HG02885 (cell line): ENCODE measurements around the gene SLC29A2.

Experiments used
- ATAC-seq: cut with Tn5 transposase; IDR thresholded peaks from one replicate; pipeline ENCODE4 v1.9.1; 2021; ENCODE audit warnings: mild to moderate bottlenecking; ENCODE audit not compliant: unreplicated experiment, poor library complexity

SLC29A2 gene

DNA sequence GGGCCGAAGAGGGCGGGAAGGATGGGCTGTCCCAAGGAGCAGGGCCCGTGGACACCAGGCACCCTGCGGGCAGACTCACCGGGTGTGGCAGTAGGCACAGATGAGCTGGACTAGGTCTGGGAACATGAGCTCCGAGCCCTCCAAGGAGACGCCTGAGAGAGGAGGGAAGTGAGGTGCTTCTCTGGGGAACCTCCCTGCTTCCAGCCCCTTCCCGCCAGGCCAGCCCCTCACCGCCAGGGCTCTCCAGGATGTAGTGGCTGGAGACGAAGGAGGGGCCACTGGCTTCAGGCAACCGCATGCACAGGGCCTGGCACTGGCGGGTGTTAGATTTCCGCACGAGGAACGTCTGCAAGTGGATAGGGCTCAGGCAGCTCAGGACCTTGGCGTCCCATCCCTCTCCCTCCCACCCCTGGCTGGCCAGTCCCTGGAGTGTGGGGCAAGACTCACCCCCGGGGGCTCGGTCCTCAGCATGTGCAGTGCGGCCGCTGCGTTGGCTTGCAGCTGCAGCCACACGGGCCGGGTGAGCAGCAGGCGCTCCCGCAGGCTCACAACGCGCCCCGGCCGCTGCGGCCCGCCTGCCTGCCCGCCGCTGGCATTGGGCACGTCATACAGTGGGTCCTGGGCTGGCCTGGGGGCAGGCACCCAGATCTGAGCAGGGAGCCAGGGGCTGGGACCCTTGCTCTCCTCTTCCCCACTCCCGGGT is 35.9 kb downstream of the SLC29A2 start:
- no peak for ATAC-seq

DNA sequence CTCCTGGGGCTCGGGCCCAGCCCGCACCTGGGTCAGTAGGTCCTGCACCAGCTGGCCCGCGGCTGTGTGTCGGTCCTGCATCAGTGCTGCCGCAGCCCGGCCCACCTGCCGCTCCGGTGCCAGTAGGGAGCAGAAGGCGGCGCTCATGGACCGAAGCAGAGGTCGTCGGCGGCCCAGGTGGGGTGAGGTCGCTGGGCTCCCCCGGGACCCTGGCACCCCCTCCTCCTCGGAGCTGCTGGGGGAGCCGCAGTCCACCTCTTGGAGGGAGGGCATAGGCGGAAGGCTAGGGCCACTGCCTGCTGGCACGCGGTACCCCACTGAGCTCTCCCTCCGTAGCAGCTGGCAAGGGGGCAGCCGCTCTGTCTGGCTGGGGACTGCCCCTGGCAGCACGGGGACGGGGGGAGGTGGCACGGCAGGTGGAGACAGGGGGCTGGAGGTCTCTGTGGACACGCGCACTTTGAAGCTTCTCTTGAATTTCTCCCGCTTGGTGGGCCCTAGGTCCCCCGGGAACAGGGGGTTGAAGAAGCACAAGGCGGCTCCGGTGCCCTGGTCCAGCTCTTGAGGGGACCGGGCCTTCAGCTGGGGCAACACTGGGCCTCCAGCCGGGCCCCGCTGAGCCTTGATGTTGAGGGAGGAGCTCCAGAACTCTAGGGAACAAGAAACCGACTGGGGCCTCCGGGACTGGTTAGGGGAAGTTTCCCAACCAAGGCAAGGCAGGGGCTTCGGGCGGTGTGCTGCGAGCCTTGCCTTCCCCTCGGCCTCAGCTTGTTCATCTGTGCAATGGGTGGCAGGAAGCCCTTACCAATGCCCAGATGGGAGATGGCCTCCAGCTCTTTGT is 36.7 kb downstream of the SLC29A2 start:
- ATAC-seq = no peak

DNA sequence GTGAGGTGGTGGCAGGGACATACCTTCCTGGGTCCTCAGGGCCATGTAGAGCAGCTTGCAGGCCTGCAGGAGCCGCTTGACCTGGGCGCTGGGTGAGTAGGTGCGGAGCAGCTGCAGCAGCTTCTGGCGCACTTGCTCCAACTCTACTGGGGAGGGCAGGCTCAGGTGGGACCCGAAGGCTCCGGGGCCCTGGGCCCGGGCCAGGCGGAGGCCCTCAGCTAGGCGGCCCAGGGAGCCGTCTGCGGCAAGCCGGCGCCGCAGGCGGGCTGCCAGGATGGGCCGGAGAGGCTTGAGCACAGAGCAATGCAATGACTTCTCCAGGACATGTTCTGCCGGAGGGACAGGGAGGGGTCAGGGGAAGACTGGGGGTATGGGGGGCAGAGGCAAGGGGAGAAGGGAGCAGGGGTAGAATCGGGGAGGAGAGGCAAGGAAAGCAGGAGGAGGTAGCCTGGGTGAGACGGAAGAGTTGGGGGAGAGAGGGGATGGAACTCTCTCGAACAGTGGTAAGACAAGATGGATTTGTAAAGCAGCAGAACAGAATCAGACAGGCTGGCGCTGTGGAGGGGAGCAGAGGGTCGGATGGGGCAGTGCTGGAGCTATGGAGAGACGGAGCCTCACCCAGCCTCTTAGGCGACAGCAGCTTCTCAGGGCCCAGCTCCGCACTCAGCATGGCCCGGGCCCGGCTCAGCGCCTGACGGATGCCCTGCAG is 37.5 kb downstream of the SLC29A2 start:
- ATAC-seq = no peak

GRCh38 chr11:66333220-66333877 is 38.2 kb downstream of the SLC29A2 start:
- ATAC-seq = no peak

DNA sequence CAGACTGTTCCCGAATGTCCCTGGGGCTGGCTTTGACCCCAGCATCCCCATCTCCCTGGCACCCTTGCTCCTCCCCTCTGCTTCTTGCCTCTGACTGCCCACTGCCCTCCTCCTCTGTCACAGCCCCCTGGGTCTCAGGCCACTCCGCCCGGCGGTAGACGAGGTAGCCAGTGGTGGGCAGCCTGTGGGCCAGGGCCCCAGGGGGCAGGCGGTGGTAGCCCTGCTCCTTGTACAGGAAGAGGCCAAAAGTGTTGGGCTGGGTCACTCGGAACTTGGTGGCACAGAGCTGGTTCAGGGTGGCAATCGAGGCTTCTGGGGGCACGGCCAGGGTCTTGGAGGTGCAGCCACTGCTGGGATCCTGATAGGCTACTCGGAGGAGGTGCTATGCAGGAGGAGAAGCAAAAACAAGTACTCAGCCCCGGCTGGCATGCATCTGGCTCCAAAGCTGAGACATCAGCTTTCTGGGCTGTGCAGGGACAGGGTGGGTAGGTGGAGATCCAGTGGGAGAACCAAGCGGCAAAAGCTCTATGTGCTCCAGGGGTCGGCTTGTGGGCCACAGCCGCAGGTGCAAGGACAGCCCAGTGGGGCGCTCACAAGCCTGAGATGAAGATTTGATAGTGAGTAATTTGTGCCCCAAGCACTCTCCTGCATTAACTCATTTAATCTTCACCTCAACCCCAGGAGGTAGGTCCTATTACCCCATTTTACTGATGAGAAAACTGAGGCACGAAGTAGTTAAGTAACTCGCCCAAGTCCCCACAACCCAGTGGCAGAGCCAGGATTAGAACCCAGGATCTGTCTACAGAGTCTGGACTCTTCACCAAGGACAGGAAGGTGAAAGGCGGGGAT is 39.0 kb downstream of the SLC29A2 start:
- no peak for ATAC-seq

GRCh38 chr11:66331542-66332370 is 39.8 kb downstream of the SLC29A2 start:
- no peak for ATAC-seq

GRCh38 chr11:66330931-66331330 is 40.6 kb downstream of the SLC29A2 start:
- ATAC-seq = no peak

DNA sequence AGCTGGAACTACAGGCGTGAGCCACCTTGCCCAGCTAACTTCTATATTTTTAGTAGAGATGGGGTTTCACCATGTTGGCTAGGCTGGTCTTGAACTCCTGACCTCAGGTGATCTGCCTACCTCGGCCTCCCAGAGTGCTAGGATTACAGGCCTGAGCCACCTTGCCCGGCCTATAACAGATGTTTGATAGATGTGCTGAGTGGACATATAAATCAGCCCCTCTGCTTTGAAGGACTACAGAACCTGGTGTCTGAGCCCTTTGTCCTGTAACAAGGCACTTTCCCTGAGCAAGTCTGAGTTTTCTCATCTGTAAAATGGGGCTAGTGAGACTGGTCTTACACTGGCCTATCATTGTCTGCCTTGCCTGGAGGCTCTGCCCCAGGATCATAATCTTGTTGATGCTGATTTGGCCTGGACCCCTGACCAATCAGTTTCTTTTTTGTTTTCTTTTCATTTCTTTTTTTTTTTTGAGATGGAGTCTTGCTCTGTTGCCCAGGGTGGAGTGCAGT is 42.3 kb downstream of the SLC29A2 start:
- no peak for ATAC-seq

DNA sequence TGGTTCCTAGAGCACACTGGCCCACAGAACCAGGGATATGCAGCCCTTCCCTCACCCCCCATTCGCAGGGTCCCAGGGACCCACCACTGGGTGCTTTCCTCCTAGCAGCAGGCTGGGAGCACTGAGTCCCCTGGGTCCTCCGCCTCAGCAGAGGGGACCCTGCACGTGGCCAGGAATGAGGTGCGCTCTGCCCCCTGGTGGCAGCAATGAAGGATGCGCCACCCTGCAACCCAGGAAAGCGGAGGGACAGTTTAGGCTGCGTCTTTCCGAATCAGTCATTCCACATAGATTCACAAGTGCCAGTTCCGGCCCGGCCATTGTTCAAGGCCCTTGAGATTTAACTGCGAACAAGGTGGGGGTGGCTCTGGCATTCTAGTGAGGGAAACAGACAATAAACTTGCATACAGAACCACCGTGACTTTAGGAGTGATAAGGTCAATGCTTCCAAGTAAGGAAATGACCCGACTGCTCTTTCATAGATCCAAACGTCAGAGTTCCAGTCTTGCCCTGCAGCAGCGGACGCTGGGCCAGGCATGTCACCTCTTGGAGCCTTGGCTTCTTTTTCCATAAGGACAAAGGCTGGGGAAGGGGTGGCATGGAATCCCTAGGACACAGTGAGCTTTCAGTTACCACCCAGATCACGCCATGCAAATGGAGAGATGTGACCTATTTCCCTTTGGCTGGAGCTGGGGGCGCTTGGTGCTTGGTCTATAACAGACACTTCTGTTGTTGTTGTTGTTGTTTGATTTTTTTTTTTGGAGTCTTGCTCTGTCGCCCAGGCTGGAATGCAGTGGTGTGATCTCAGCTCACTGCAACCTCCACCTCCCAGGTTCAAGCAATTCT is 43.0 kb downstream of the SLC29A2 start:
- peak; percentile 59 for ATAC-seq

- ATAC-seq = no peak
Observed at GRCh38 chr11:66328031-66328301, 43.6 kb downstream of the SLC29A2 start.

GRCh38 chr11:66327171-66328030 is 44.2 kb downstream of the SLC29A2 start:
- no peak for ATAC-seq

DNA sequence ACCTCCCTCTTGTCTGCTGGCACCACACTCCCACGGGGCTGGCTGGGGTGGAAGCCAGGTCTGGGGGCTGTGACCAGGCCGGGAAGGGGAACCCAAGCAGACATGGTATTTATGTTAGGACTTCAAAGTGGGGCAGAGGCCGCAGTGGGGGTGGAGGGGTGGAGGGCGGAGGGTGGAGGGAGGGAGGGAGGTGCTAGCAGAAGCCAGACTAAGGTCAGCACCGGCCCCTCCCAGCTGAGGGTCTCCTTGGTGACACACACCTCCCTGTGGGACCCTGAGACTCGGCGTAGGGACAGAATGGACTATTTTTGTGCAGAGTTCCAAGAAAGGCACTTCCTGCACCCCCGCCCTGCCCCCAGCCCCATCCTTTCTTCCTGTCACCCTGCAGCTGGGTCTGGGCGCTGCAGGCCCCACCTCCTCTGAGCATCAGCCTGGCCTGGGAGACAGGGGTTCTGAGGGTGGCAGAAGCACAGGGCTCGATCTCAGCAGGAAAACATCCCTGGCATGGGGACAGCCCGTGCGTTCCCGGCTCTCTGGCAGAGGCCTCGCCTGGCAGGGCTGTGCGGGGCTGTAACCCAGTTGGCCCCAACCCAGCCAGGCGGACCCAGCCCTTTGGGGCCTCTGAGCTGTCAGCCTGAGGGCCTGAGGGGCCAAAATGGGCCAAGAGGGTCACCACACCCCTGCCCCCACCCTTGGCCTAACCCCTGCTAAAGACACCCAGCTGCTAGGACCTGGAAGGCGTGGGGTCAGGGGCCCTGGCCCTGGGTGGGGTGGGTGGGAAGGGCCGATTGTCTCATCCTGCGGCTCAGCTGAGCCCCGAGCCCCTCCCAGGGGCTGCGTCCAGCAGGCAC is 45.1 kb downstream of the SLC29A2 start:
- ATAC-seq = no peak

DNA sequence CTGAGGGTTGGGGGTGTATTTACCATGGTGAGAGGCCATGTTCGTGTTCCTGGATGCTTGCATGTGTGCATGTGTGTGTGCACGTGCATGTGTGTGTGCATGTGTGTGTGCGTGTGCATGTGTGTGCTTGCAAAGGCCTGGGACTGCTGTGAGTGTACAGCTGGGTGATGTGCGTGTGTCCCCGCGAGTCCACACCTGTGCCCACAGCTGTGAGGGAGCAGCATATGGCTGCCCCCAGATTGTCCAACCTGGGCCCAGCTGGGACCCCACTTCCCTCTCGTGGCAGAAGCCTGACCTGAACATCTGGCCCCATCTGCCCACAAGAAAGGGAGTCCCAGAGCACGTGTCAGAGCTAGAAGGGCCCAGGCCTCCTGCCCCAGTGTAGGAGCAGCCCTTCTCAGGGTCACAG is 46.3 kb downstream of the SLC29A2 start:
- no peak for ATAC-seq

DNA sequence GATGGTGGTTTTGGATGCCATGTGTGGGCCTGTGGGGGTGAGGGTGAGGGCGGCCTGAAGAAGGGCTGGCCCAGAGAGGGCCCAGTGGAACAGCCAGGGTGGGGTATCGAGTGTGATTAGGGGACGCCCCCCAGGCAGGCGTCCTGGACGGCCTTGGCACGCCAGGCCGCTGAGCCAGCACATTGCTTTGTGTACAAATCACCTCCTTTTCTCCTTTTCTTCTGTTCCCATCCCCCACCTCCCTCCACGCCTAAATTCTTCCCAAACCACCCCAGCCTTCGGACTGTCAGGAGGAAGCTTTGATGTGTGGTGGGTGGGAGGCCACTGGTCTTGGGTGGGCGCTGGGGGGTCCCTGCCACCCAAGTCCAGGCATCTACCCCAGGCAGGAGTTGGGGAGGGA is 46.9 kb downstream of the SLC29A2 start:
- no peak for ATAC-seq

DNA sequence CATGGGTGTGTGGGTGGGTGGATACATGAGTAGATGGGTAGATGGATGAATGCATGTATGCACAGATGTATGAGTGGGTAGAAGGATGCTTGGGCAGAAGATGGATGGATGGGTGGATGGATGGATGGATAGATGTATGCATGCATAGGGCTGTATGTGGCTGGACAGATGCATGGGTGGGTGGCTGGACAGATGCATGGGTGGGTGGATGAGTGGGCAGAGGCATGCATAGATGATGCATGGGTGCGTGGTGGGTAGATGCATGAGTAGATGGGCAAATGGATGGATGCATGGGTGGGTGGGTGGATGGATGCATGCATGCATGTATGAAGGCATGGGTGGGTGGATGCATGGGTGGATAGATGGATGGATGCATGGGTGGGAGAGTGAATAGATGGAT is 47.9 kb downstream of the SLC29A2 start:
- ATAC-seq = no peak

GRCh38 chr11:66322732-66323427 is 48.7 kb downstream of the SLC29A2 start:
- no peak for ATAC-seq
